Activated T-helper 17 cell treated with anti-CD3 and anti-CD28 coated beads, Interleukin-2, amount 50 U/mL, for 72 hours (primary cell): ENCODE results near the gene DZANK1. TPM values are rescaled to one million over a fixed set of nuclear protein-coding genes. Genes with fewer than 3 reads are reported as not detected.
"Not testable (repeated sequence)": the region's sequence is repeated elsewhere in the genome, so short reads cannot be mapped to it uniquely, and the experiment has no call there.

Experiments used
- ATAC-seq: fragments of 150-1000 bp; cut with Tn5 transposase; replicated peaks from 2 replicates; pipeline ENCODE4 v1.10.0; 2021; ENCODE audit warnings: mild to moderate bottlenecking, moderate library complexity
- H3K27ac Mint-ChIP-seq: one replicate; pipeline ENCODE4 v1.8.0; 2022; ENCODE audit warnings: mixed read lengths
- H3K27me3 Mint-ChIP-seq: one replicate; pipeline ENCODE4 v1.8.0; 2022; ENCODE audit warnings: mixed read lengths
- H3K36me3 Mint-ChIP-seq: one replicate; pipeline ENCODE4 v1.8.0; 2022; ENCODE audit warnings: low read depth, mild to moderate bottlenecking, mixed read lengths
- H3K4me1 Mint-ChIP-seq: one replicate; pipeline ENCODE4 v1.8.0; 2022; ENCODE audit warnings: mixed read lengths
- H3K4me3 Mint-ChIP-seq: one replicate; pipeline ENCODE4 v1.8.0; 2022; ENCODE audit warnings: mild to moderate bottlenecking, mixed read lengths
- H3K9me3 Mint-ChIP-seq: one replicate; pipeline ENCODE4 v1.8.0; 2022; ENCODE audit warnings: mixed read lengths
- total RNA-seq, 2 donors: library from RNA; stranded (reverse); gene quantifications; one replicate each; pipeline ENCODE4 v1.2.3, GENCODE V29; 2022

The DZANK1 gene
- total RNA-seq, 2 donors from 2014 or later = 2.1 to 3.2 TPM

GRCh38 chr20:18414140-18414539 lies 52.7 kb downstream of the DZANK1 start:
- no peaks in the 10 kb centered on the region for H3K27me3 Mint-ChIP-seq
- H3K9me3 Mint-ChIP-seq = no peaks in the 10 kb centered on the region
- H3K4me1 Mint-ChIP-seq = peaks cover 5% of the 10 kb centered on the region
- H3K36me3 Mint-ChIP-seq = no peaks in the 10 kb centered on the region
- no peak overlapping the region for H3K4me3 Mint-ChIP-seq
- no peak overlapping the region for H3K27ac Mint-ChIP-seq
- no peak for ATAC-seq

GRCh38 chr20:18412221-18412901 lies 54.5 kb downstream of the DZANK1 start:
- Mint-ChIP-seq H3K27me3 (no peaks in the 10 kb centered on the region), H3K4me1 (peaks cover 5% of the 10 kb centered on the region), H3K27ac (no peak overlapping the region), H3K36me3 (no peaks in the 10 kb centered on the region), H3K9me3 (no peaks in the 10 kb centered on the region), H3K4me3 (no peak overlapping the region)
- no peak for ATAC-seq

GRCh38 chr20:18405826-18406225 lies 61.0 kb downstream of the DZANK1 start:
- Mint-ChIP-seq H3K27ac (no peak overlapping the region), H3K9me3 (no peaks in the 10 kb centered on the region), H3K4me3 (no peak overlapping the region), H3K4me1 (no peaks in the 10 kb centered on the region), H3K36me3 (peaks cover 12% of the 10 kb centered on the region), H3K27me3 (no peaks in the 10 kb centered on the region)
- ATAC-seq = no peak

GRCh38 chr20:18404172-18404571 lies 62.7 kb downstream of the DZANK1 start:
- peaks cover 12% of the 10 kb centered on the region for H3K36me3 Mint-ChIP-seq
- ATAC-seq = no peak
- H3K27me3 Mint-ChIP-seq = no peaks in the 10 kb centered on the region
- no peak overlapping the region for H3K27ac Mint-ChIP-seq
- H3K4me1 Mint-ChIP-seq = no peaks in the 10 kb centered on the region
- no peaks in the 10 kb centered on the region for H3K9me3 Mint-ChIP-seq
- no peak overlapping the region for H3K4me3 Mint-ChIP-seq

- Mint-ChIP-seq H3K27ac (no peak overlapping the region), H3K36me3 (peaks cover 12% of the 10 kb centered on the region), H3K9me3 (no peaks in the 10 kb centered on the region), H3K4me1 (no peaks in the 10 kb centered on the region), H3K4me3 (no peak overlapping the region), H3K27me3 (no peaks in the 10 kb centered on the region)
- ATAC-seq = no peak
Measured at GRCh38 chr20:18403269-18403668, 63.6 kb downstream of the DZANK1 start.

GRCh38 chr20:18401305-18401704 lies 65.5 kb downstream of the DZANK1 start:
- peaks cover 12% of the 10 kb centered on the region for H3K36me3 Mint-ChIP-seq
- H3K27me3 Mint-ChIP-seq = no peaks in the 10 kb centered on the region
- no peak overlapping the region for H3K4me3 Mint-ChIP-seq
- no peak for ATAC-seq
- no peaks in the 10 kb centered on the region for H3K4me1 Mint-ChIP-seq
- H3K27ac Mint-ChIP-seq = no peak overlapping the region
- no peaks in the 10 kb centered on the region for H3K9me3 Mint-ChIP-seq

GRCh38 chr20:18400460-18400859 lies 66.4 kb downstream of the DZANK1 start:
- Mint-ChIP-seq H3K4me3 (no peak overlapping the region), H3K36me3 (peaks cover 11% of the 10 kb centered on the region), H3K27me3 (no peaks in the 10 kb centered on the region), H3K27ac (no peak overlapping the region), H3K9me3 (no peaks in the 10 kb centered on the region), H3K4me1 (no peaks in the 10 kb centered on the region)
- no peak for ATAC-seq

GRCh38 chr20:18398713-18399112 lies 68.1 kb downstream of the DZANK1 start:
- not testable (repeated sequence) for H3K36me3 Mint-ChIP-seq, H3K4me3 Mint-ChIP-seq, H3K27me3 Mint-ChIP-seq, H3K4me1 Mint-ChIP-seq, ATAC-seq, H3K27ac Mint-ChIP-seq, H3K9me3 Mint-ChIP-seq

GRCh38 chr20:18397030-18397429 lies 69.8 kb downstream of the DZANK1 start:
- H3K27me3 Mint-ChIP-seq = no peaks in the 10 kb centered on the region
- peaks cover 3% of the 10 kb centered on the region for H3K36me3 Mint-ChIP-seq
- no peaks in the 10 kb centered on the region for H3K9me3 Mint-ChIP-seq
- no peaks in the 10 kb centered on the region for H3K4me1 Mint-ChIP-seq
- no peak overlapping the region for H3K27ac Mint-ChIP-seq
- no peak overlapping the region for H3K4me3 Mint-ChIP-seq
- no peak for ATAC-seq

GRCh38 chr20:18395544-18395943 lies 71.3 kb downstream of the DZANK1 start:
- Mint-ChIP-seq H3K4me1 (no peaks in the 10 kb centered on the region), H3K4me3 (no peak overlapping the region), H3K36me3 (no peaks in the 10 kb centered on the region), H3K27ac (peak overlapping the region; percentile 13), H3K27me3 (no peaks in the 10 kb centered on the region), H3K9me3 (no peaks in the 10 kb centered on the region)
- ATAC-seq = no peak

GRCh38 chr20:18394363-18394762 lies 72.5 kb downstream of the DZANK1 start:
- no peaks in the 10 kb centered on the region for H3K9me3 Mint-ChIP-seq
- no peak for ATAC-seq
- H3K4me3 Mint-ChIP-seq = no peak overlapping the region

GRCh38 chr20:18391686-18392085 lies 75.1 kb downstream of the DZANK1 start:
- Mint-ChIP-seq H3K9me3 (no peaks in the 10 kb centered on the region), H3K36me3 (peaks cover 5% of the 10 kb centered on the region), H3K27ac (no peak overlapping the region), H3K4me3 (no peak overlapping the region), H3K27me3 (no peaks in the 10 kb centered on the region), H3K4me1 (no peaks in the 10 kb centered on the region)
- no peak for ATAC-seq

More at GRCh38 chr20:18394363-18394762, 72.5 kb downstream of the DZANK1 start:
- no peaks in the 10 kb centered on the region for H3K36me3 Mint-ChIP-seq
- no peak overlapping the region for H3K27ac Mint-ChIP-seq
- H3K4me1 Mint-ChIP-seq = no peaks in the 10 kb centered on the region
- no peaks in the 10 kb centered on the region for H3K27me3 Mint-ChIP-seq

GRCh38 chr20:18390201-18390600 lies 76.6 kb downstream of the DZANK1 start:
- no peak for ATAC-seq
- no peak overlapping the region for H3K4me3 Mint-ChIP-seq
- peaks cover 5% of the 10 kb centered on the region for H3K36me3 Mint-ChIP-seq
- H3K27ac Mint-ChIP-seq = no peak overlapping the region
- H3K27me3 Mint-ChIP-seq = no peaks in the 10 kb centered on the region
- no peaks in the 10 kb centered on the region for H3K9me3 Mint-ChIP-seq
- H3K4me1 Mint-ChIP-seq = no peaks in the 10 kb centered on the region

- Mint-ChIP-seq H3K27ac (no peak overlapping the region), H3K9me3 (no peaks in the 10 kb centered on the region), H3K4me1 (no peaks in the 10 kb centered on the region), H3K27me3 (no peaks in the 10 kb centered on the region), H3K4me3 (no peak overlapping the region), H3K36me3 (peaks cover 5% of the 10 kb centered on the region)
- ATAC-seq = no peak
Measured at GRCh38 chr20:18388860-18389259, 78.0 kb downstream of the DZANK1 start.

- H3K4me3 Mint-ChIP-seq = no peak overlapping the region
- no peaks in the 10 kb centered on the region for H3K27me3 Mint-ChIP-seq
- H3K27ac Mint-ChIP-seq = no peak overlapping the region
- H3K4me1 Mint-ChIP-seq = no peaks in the 10 kb centered on the region
- H3K36me3 Mint-ChIP-seq = no peaks in the 10 kb centered on the region
- no peaks in the 10 kb centered on the region for H3K9me3 Mint-ChIP-seq
- ATAC-seq = no peak
Measured at GRCh38 chr20:18380908-18381529, 85.8 kb downstream of the DZANK1 start.
